Astrocyte of the cerebellum (primary cell): ENCODE data around the gene PARP12.

ENCODE experiments used
- DNase-seq: peaks from one replicate; pipeline ENCODE4 v3.0.0-alpha.2; 2011; ENCODE audit warnings: low read depth
- H3K4me3 ChIP-seq: 2 replicates; pipeline ENCODE4 v1.5.1; 2011; ENCODE audit warnings: mild to moderate bottlenecking, low read depth, low read length, moderate library complexity
- CTCF ChIP-seq: IDR thresholded peaks from 2 replicates; pipeline ENCODE4 v1.5.1; 2012; ENCODE audit warnings: low read length, low read depth, moderate library complexity, mild to moderate bottlenecking; ENCODE audit errors: missing control alignments
- in situ Hi-C: cut with HindIII; loops from 2 replicates; pipeline ENCODE4 v1.10.0; 2017; ENCODE audit warnings: low sequenced_read_pairs

PARP12 gene

GRCh38 chr7:140033036-140033435 is 29.7 kb downstream of the PARP12 start:
- no peak for TF ChIP-seq CTCF
- in situ Hi-C loops: no loop called here
- no peak overlapping the region for H3K4me3 ChIP-seq
- DNase-seq: no peak

GRCh38 chr7:140031364-140031763 is 31.4 kb downstream of the PARP12 start:
- no peak for DNase-seq
- in situ Hi-C loops: no loop called here
- H3K4me3 ChIP-seq: no peak overlapping the region
- TF ChIP-seq CTCF: no peak

GRCh38 chr7:140029072-140029471 is 33.7 kb downstream of the PARP12 start:
- no peak for TF ChIP-seq CTCF
- no peak overlapping the region for H3K4me3 ChIP-seq
- in situ Hi-C loops: no loop called here
- DNase-seq: no peak

- DNase-seq: no peak
- TF ChIP-seq CTCF: no peak
- in situ Hi-C loops: no loop called here
- H3K4me3 ChIP-seq: no peak overlapping the region
These were observed 34.4 kb downstream of the PARP12 start for GRCh38 chr7:140028311-140028710.

GRCh38 chr7:140027858-140028257 is 34.9 kb downstream of the PARP12 start:
- H3K4me3 ChIP-seq: no peak overlapping the region
- TF ChIP-seq CTCF: no peak
- in situ Hi-C loops: no loop called here
- DNase-seq: no peak

GRCh38 chr7:140026935-140027334 is 35.8 kb downstream of the PARP12 start:
- in situ Hi-C loops: no loop called here
- no peak for DNase-seq
- H3K4me3 ChIP-seq: no peak overlapping the region
- TF ChIP-seq CTCF: no peak
